GM21786 (cell line): ENCODE data around the gene RAD51B.

Experiments used
- ATAC-seq: cut with Tn5 transposase; IDR thresholded peaks from one replicate; pipeline ENCODE4 v1.9.1; 2021; ENCODE audit not compliant: unreplicated experiment

Gene RAD51B

DNA sequence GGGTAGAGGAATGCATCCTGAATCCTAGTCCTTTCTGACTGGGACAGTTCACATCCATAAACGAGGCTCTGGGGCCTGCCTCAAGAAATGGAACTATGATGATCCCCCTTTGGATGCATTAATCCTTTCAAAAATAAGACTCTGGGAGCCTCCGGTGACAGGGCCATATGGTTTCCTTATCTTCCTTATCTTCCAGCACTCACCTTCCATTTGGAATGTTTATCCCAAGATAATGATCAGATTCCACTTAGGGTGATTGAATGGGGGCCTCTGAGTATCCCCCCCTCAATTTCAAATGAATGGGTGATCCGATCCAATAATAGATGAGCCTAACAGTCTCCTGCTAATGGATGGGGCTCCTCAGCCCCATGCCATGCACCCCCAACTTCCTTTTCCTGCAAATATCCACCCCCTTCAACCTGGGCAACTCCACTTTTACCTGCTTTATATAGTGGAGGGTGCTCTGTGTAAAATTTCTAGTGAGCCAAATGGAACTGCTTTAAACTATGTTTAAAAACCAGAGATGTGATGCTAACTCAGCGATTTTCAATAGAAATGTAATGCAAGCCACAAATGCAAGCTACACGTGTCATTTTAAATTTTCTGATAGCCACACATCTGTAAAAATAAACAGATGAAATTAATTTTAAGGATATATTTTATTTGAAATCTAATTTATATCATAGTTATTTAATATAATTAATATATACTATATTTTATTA is 815.5 kb downstream of the RAD51B start:
- ATAC-seq, result no peak

DNA sequence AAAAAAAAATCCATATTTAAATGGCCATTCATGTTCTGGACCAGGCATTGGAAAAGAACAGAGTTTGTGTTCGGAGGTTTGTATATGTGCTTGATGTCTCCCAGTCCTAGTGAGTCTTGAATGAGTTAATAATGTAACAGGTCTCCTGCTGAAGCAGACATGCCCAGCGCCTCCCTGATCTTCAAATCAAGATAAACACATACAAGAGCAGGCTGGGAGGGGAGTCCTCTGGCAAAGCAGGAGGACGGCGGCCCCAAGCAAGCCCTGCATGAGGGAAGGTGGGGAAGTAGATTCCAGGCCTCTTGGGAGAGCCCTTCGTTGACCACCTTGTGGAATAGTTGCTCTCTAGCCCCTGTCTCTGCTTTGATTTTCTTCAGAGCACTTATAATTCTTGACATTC is 817.0 kb downstream of the RAD51B start:
- ATAC-seq, result no peak

DNA sequence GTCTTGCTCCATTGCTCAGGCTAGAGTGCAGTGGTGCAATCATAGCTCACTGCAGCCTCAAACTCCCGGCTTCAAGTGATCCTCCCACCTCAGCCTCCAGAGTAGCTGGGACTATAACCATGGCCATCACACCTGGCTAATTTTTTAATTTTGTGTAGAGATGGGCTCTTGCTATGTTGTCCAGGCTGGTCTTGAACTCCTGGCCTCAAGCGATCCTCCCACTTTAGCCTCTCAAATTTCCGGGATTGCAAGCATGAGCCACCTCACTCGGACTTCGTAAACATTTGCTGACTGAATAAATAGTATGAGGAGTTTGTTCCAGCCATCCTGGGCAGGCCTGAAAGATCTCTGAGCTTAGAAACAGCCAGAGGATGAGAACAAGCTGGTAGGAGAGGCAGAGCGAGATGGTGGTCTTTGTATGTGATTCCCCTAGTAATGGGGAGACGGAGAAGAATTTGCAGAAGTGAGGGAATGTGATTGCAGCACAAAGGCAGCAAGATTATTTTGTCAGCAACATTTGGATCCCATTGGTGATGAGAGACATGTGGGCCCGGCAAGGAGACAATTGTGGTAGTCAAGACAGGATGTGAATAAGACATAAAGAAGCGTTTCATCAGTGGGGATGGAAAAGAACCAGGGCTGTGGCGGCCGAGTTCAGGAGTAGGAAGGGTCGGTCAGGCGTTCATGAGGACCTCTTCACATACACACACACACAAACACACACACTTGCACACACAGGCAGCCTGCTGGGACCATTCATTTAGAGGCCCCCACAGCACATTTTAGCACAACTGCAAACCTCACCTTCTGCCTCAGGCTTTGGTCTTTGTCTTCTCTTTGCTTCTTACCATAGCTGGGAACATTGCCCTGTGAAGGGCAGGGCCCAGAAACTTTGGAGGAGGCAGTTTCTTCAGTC is 817.8 kb downstream of the RAD51B start:
- no peak for ATAC-seq

DNA sequence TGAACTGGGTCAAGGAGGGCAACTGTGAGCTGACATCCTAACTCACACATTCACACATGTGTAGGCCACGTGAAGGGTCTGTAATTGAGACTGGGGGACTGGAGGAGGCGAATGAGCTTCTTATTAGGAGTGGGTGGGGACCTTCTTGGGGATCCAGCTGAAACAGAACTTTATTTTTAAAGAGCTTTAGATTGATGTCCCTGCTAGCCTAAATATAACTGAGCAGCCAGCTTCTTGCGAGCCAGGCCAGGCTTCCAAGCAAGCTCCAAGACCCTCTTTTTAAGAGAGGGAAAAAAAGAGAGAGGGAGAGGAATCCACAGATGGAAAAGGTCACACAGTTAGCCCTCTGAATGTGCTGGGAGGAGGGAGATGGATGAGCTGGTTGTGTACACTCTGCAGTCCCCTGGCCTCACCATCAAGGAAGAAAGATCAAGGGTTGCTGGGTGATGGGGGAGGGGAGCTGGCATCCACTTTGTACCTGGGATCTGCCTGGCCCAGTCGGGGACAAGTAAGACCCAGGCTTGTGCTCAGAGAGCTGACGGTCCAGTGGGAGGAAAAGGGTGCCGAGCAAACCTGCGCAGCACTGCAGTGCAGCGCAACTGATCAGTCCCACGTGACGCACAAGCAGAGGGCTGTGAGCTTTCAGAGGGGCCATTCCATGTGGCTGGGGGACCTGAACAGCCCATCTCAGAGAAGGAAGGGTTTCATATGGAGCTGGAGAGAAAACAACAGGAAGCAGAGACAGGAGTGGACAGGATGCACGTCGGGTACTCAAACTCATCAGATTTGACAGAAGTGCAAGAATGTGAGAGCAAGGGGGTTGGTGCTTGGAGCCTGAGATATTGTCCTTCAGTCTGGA is 818.8 kb downstream of the RAD51B start:
- ATAC-seq, result no peak

DNA sequence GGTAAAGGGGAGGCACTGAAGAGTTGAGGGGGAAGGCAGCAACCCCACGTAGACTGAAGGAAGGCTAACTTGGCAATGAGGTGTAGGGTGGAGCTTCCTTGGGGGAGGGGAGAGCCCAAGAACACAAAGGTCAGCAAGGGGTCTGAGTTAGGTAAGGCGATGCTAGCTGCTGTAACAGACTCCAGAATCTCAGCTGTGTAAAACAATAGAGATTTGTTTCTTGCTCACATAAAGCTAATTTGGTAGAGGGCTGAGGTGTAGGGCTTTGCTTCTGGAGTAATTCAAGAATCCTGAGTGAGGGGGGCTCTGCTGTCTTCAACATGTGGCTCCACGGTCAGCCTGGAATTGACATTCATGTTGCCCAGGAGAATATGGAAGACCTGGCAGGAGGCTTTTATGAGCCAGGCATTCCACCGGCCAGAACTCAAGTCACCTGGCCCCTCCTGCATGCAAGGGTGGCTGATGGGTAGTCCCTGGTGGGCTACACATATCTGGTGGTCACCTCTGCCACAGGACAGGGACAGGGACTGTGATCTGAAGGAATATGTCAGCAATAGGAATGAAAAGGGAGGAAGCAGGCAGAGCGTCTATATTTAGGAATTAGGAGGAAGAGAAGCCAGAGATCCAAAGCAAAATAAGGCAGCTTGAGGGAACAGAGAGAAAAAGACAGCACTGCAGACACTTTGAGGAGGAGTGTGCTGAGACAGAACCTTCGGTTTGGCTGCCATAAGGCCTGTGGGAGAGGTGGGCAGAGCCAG is 819.6 kb downstream of the RAD51B start:
- ATAC-seq, result no peak

DNA sequence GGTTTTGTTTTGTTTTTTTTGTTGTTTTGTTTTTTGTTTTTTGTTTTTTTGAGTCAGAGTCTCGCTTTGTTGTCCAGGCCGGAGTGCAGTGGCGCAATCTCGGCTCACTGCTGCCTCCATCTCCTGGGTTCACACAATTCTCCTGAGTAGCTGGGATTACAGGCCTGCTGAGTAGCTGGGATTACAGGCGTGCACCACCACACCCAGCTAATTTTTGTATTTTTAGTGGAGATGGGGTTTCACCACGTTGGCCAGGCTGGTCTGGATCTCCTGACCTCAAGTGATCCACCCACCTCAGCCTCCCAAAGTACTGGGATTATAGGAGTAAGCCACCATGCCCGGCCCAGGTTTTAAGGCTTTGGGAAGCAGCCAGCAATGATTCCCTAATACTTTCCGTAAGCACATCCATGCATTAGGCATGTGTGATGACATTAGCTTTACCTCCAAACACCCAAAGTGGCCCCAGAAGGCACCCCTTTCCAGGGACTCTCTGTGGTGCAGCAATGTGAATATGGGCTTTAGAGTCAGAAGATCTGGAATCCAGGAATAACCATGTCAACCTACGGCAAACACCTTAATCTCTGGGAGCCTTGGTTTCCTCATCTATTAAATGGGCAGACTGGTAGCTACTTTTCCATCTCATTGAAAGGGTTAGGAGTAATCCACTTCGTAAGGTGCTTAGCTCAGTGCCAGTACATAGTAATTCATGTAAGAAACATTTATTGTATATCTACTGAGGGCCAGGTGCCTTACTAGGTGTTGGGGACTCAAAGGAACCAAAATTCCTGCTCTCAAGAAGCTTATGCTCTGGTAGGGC is 820.4 kb downstream of the RAD51B start:
- no peak for ATAC-seq

DNA sequence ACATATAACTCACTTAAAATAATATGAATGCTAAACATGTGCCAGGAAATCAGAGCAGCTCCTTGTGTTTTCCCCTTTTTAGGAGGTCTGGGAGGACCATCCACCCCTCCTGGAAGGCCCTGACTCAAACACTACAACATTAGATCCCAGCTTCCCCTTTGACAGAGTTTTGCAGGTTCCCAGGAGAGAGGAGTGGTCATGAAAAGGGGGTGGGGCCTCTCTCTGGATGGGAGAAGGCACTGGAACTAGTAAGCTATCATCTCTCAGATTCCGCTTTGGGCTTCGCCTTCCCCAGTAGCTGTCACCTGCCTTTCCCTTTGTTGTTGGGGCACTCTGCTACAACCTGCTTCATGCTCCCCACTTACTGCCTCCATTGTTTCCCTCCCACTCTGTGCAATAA is 824.1 kb downstream of the RAD51B start:
- no peak for ATAC-seq

DNA sequence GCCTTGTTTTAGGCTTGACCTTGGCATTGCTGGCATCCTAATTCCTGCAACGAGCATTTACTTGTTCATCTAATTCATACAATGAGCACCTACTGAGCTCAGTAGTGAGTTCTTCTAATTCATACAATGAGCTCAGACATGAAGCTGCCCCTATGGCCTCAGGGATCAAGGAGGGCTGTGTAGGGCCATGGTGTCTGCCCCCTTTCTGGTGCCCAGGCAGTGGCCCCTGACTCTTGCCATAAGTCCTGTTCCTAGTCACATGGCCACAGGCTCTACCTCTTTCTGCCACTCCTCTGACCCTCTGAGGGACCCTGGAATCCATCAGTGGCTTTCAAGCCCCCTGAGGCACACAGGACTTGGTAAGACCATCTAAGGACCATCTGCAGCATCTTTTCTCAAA is 824.5 kb downstream of the RAD51B start:
- ATAC-seq, result no peak

DNA sequence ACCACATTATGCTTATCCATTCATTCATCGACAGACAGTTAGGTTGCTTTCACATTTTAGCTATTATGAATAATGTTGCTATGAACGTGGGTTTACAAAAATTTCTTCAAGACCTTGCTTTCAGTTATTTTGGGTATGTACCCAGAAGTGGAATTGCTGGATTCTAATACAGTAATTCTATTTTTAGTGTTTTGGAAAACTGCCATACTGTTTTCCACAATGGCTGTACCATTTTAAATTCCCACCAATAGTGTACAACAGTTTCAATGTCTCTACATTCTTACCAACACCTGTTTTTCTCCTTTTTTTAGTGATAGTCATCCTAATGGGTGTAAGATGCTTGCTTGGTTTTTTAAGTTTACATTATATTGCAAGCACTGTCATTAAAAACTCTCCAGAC is 825.8 kb downstream of the RAD51B start:
- no peak for ATAC-seq

DNA sequence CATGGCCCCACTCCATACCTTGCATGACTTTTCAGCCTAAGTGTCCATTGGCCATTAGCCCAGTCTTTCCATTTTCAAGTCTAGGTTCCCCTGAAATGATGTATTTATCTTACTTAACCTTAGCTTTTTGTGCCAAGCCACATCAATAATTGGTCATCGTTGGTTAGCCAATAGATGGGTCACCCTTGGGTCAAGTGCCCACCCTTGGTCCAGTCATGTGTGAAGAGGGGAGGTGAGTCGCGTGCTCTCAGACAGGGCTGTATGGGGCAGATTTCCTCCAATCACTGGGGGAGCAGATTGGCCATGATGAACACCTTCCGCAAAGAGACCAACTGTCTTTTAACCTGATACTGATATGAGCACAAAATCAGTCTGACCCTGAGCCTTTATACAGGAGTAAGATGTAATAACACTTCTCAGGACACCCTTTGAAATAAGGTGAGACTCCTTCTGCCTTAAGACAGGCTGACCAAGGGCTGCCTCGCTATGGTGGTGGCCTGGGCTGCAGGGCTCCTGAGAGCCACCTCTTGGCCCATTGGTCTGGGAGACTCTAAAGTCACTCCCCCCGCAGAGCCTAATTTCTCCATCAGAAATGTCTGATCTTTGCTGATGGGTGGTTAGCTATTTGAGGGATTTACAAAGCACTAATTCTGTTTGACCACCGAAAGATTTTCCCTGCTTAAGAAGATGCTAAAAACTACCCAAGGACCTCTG is 830.1 kb downstream of the RAD51B start:
- ATAC-seq, result no peak

DNA sequence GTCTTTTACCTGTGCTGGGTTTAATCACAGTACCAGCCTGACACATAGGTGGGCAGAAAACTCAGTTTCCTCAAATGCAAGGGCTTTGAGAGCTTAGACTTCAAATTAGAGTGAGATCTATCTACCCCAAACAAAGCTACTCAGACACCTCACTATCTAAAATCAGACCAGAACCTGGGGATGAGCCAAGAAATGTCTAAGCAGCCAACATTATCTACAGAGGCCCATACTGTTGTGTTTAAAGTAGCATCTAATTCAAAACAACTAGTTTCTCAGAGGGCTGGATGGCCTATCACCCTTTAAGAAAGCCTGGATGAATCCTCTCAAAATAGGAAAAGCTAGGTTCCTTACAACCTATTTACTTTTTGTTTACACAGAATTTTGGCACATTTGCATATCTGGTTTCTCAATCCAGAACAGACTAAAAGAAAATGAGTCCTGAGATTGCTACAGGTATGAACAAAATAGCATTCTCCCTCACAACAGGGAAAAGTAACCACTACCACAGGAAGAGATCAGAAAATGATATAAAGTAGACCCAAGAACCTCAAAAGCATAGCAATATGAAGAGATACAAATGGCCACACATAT is 830.9 kb downstream of the RAD51B start:
- no peak for ATAC-seq

DNA sequence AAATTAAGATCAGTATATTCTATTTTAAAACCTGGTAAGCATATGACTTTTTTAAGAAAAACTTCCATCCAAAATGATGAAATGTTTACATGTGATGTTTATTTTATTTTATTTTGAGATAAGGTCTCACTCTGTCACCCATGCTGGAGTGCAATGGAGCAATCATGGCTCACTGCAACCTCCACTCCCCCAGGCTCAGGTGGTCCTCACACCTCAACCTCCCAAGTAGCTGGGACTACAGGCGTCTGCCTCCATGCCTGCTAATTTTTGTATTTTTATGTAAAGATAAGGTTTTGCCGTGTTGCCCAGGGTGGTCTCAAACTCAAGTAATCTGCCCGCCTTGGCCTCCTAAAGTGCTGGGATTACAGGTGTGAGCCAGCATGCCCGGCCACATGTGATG is 831.5 kb downstream of the RAD51B start:
- no peak for ATAC-seq

DNA sequence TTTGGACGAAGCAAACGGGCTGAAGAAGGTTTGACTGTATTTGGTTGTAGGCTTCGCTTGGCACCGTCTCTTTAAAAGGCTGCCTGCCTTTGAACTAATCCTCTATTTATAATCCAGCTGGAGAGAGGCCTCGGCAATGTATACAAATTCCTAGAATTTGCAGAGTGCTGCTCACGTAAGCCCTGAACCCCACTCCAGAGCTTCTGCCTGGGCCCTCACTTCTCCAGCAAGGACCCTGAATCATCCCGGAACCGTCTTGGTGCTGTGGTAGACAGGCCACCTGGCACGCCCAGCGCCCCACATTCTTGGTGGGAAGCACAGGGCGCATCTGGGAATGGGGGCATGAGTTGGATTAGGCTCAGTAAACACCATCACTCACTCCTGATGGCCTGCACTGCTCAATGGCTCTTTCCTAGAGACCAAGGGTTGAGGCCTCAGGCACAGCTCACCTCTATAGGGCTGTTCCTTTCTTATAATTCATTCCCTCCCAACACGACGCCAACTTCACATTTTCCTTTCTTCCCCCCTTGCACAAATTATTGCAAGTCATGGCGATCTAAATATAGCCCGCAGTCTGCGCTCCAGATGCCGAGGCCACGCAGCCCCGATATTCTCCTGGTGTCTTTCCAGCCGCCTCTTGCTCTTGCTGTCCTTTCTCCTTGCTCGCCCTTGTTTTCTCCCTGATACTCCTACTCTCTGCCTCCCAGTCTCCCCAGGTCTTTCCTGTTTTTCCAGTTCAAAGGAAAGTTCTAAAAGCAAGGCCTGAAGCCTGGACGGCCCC is 832.3 kb downstream of the RAD51B start:
- ATAC-seq, result no peak

DNA sequence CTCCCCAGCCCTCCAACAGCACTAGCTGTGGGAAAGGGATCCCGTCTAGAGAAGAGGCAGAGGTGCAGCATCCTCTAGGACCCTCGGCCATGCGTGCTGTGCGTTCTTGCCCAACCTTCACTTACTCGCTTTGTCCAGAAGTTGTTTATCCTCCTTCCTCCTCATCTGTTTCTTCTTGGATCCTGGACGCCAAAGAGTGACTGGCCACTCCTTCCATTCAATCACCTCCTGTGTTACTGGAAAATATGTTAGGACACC is 832.8 kb downstream of the RAD51B start:
- no peak for ATAC-seq

DNA sequence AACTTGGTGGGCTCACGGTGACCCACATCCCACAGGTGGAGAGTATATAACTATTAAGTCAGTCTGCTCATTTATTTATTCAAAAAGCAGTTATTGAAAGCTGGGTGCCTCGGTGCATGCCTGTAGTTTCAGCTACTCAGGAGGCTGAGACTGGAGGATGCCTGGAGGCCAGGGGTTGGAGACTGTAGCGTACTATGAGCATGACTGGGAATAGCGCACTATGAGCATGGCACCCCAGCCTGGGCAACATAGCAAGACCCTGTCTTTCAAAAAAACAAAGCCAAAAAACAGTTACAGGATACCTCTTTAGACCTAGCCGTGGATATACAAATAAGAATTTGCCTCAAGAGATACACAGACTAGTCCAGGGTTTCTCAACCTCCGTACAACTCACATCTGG is 833.5 kb downstream of the RAD51B start:
- no peak for ATAC-seq

DNA sequence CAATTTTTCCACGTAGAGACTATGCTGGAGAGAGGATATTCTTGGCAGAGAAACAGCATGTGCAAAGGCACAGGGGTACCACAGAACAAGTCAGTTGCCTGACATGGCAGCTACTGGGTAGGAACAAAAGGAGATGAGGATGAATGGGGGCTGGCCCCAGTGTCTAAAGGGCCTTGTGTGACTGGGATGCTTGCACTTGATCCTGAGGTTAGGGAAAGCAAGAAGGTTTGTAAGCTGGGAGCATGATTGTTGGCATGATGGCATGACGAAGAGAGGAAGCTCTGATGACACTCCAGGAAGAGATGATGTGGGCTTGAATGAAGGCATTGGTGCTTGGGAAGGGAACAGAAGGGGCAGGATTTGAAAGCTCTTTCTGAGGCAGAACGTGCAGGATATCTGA is 834.2 kb downstream of the RAD51B start:
- no peak for ATAC-seq

DNA sequence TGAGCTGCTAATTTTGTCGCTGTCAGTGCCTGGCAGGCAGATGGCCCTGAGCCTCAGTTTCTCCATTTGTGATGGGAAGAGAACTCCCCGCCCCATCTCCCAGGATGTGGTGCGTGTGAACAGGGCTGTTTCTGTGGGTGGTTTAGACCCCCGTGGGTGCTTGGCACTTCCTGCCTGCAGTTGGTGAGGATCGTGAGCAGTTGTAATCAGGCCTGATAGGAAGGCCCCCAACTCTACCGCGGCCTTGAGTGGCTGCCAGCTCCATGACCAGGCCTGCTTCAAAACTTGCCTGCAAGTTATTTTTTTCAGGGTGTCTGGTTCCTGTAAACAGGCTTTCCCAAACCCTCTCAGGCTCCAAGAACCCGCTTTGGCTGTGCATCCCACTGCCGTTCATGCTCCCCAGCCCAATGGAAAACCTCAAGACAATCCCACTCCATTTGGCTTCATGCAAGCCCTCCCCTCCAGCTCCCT is 834.9 kb downstream of the RAD51B start:
- no peak for ATAC-seq
